B cell (primary cell): Measurements from ENCODE around the gene DGKB.

Source experiments
- CTCF ChIP-seq: fragments of 200-600 bp; IDR thresholded peaks from one replicate; pipeline ENCODE4 v1.8.0; 2022; ENCODE audit warnings: antibody characterized with exemption, mild to moderate bottlenecking
- EZH2 ChIP-seq: IDR thresholded peaks from 2 replicates; pipeline ENCODE4 v1.6.1; 2012; ENCODE audit warnings: borderline replicate concordance, low read depth, mild to moderate bottlenecking, moderate library complexity, low read length; ENCODE audit not compliant: insufficient read depth, poor library complexity, severe bottlenecking

- no peak for TF ChIP-seq CTCF
- no peak for TF ChIP-seq EZH2
These were observed 562.0 kb downstream of the DGKB start for GRCh38 chr7:14340393-14341074.
